Epithelial cell of esophagus (primary cell): ENCODE results near the gene THADA.

Experiments
- DNase-seq: peaks from one replicate; pipeline ENCODE4 v3.0.0; 2010; ENCODE audit warnings: low read depth
- H3K4me3 ChIP-seq: 2 replicates; pipeline ENCODE4 v1.5.1; 2011; ENCODE audit warnings: mild to moderate bottlenecking, low read length, control low read depth
- TF ChIP-seq, protein P1 (sequence below): IDR thresholded peaks from 2 replicates; pipeline ENCODE4 v1.5.1; 2011; ENCODE audit warnings: low read depth, mild to moderate bottlenecking, low read length, control low read depth, inconsistent platforms; ENCODE audit not compliant: insufficient read depth; ENCODE audit errors: missing control alignments

THADA gene

DNA sequence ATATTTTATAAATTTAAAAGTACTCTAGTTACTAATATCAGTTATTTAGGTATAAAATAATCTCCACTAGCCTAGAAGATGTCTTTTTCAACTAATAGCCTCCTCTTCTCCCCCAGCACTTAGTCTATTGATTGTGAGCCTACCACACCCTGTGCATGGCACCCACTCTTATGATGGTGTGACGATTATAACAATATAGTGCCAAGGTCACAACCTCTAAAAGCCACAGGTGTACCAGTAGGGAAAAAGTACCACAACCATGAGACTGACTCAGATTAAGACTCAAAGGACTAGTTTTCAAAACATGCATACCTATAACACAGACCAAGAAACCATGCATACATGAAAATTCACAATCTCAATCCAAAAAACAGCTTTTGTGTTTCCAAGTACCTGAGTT lies 27.6 kb downstream of the THADA start:
- DNase-seq = no peak
- TF ChIP-seq, protein P1, sequence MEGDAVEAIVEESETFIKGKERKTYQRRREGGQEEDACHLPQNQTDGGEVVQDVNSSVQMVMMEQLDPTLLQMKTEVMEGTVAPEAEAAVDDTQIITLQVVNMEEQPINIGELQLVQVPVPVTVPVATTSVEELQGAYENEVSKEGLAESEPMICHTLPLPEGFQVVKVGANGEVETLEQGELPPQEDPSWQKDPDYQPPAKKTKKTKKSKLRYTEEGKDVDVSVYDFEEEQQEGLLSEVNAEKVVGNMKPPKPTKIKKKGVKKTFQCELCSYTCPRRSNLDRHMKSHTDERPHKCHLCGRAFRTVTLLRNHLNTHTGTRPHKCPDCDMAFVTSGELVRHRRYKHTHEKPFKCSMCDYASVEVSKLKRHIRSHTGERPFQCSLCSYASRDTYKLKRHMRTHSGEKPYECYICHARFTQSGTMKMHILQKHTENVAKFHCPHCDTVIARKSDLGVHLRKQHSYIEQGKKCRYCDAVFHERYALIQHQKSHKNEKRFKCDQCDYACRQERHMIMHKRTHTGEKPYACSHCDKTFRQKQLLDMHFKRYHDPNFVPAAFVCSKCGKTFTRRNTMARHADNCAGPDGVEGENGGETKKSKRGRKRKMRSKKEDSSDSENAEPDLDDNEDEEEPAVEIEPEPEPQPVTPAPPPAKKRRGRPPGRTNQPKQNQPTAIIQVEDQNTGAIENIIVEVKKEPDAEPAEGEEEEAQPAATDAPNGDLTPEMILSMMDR = no peak
- H3K4me3 ChIP-seq = no peak overlapping the region

DNA sequence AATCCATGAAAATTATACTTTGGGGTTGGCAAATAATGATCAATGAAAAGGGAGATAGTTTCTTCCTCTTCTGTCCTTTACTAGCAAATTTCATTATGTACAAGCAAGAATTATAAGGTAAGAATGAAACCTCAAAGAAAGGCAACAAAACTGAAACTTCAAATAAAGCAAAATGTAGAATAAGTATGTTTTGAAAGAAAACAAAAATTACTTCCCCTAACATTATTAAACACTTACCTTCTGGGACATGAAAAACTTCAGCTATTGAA lies 29.4 kb downstream of the THADA start:
- TF ChIP-seq, protein P1 = no peak
- DNase-seq = no peak
- no peak overlapping the region for H3K4me3 ChIP-seq

GRCh38 chr2:43563679-43564078 lies 32.2 kb downstream of the THADA start:
- TF ChIP-seq, protein P1 = no peak
- DNase-seq = no peak
- H3K4me3 ChIP-seq = no peak overlapping the region

DNA sequence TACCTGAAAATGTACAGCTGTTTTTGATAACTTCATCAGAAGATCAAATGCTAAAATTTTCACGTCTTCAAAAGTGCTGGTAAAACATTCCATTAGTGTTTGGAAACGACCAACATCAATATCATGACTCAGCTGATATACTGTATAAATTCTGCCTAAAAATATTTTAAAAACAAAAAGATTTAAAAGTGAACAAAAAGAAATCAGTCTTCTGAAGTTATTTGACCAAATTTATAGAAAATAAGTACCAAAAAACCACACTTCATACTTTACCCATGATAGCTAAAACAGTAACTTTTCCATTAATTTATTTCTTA lies 35.6 kb downstream of the THADA start:
- TF ChIP-seq, protein P1 = no peak
- no peak for DNase-seq
- no peak overlapping the region for H3K4me3 ChIP-seq

DNA sequence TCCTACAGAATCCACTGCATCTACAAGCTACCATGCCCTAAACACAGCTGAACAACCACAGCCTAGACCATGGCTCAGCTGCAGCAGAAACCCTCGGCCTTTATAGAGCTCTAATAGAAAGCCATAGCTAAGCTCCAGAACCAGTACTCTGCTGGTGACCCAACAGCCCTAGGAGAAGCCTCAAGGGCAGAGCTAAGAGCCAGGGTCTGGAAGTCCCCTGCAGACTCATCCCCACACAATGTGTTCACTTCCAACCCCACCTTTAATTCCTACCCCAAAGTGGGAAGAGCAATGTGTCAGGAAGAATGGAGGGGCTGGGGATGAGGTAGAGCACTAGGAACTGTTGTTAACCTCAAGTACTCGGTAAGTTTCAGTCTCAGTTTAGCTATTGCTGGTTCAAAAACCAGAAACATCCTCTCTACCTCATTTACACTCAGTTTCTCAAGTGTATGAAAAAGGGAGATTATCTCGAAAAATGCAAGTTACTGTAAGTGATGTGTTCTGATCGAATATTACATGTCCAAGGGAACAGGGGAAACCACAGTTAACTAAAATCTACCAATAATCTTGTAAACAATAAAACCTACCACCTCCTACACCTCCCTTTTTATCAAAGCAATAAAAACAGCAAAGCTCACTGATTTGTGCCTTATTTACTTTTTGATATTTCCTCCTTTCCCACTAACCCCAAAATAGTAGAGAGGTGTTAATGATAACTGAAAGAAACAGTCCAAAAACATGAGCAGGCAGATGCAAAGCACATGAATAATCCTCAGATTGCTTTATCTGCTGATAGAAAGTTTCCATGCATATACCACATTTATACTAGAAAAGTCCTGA lies 36.2 kb downstream of the THADA start:
- H3K4me3 ChIP-seq = no peak overlapping the region
- TF ChIP-seq, protein P1 = no peak
- DNase-seq = no peak

DNA sequence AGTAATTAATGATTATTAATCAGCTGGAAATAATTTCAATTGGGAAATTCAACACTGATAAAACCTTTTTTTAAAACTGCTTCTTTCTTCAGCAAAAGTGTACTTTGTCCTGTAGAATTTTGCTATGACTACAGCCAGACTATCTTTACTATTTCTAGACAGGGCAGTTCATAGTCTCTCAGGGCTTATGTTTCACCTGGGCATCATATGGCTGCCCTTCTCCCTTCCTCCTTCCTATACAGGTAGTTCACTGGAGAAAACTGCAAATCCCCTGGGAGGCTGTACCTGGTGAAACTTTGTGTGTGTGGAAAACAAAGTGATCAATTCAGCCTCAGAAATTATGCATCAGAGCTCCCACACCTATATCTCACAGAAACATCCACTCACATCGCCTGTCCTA lies 38.6 kb downstream of the THADA start:
- DNase-seq = no peak
- TF ChIP-seq, protein P1 = no peak
- H3K4me3 ChIP-seq = no peak overlapping the region

- TF ChIP-seq, protein P1 = no peak
- H3K4me3 ChIP-seq = no peak overlapping the region
- no peak for DNase-seq
Measured at GRCh38 chr2:43556256-43556655, 39.6 kb downstream of the THADA start.
